Measurements from ENCODE around the gene ABLIM3.

- TF ChIP-seq POLR2A (IDR thresholded peaks at IDR 0.05; ENCODE audit: low read depth, low read length) (no peak), POLR2AphosphoS5 (IDR thresholded peaks at IDR 0.05; ENCODE audit: low read depth, low read length) (no peak), TAF1 (IDR thresholded peaks at IDR 0.05; ENCODE audit: low read depth, low read length) (no peak)
These were observed 41.4 kb upstream of the ABLIM3 start for GRCh38 chr5:149099920-149100319.
